Right atrium auricular region (tissue), 2 donors: ENCODE measurements around the gene SPDEF. TPM values are rescaled to one million over a fixed set of nuclear protein-coding genes. Genes with fewer than 3 reads are reported as not detected.

Experiments used
- DNase-seq: peaks from one replicate; pipeline ENCODE4 v3.0.0-alpha.2; 2019; ENCODE audit warnings: low spot score
- H3K27ac ChIP-seq, 2 donors: fragments of 200-600 bp; sonication (generic); 1 replicate in 1 of 2; 2 replicates in 1 of 2; pipeline ENCODE4 v1.5.1; 2016 to 2019
- H3K27me3 ChIP-seq, 2 donors: fragments of 200-600 bp; sonication (generic); one replicate each; pipeline versions ENCODE4 v1.5.1 to v1.6.0; 2017 to 2019
- H3K36me3 ChIP-seq: fragments of 200-600 bp; sonication (generic); one replicate; pipeline ENCODE4 v1.5.1; 2016
- H3K4me1 ChIP-seq, 2 donors: fragments of 200-600 bp; sonication (generic); one replicate each; pipeline versions ENCODE4 v1.5.1 to v1.6.0; 2017 to 2019
- H3K4me3 ChIP-seq, 2 donors: fragments of 200-600 bp; sonication (generic); 1 replicate in 1 of 2; 2 replicates in 1 of 2; pipeline ENCODE4 v1.5.1; 2017 to 2019; ENCODE audit warnings: mild to moderate bottlenecking in 1 of 2, moderate library complexity in 1 of 2
- H3K9me3 ChIP-seq, 2 donors: fragments of 200-600 bp; sonication (generic); one replicate each; pipeline ENCODE4 v1.5.1; 2019
- CTCF ChIP-seq, 2 donors: fragments of 200-600 bp; sonication (generic); IDR thresholded peaks; one replicate each; pipeline ENCODE4 v1.5.1; 2019; ENCODE audit warnings: antibody characterized with exemption in 2 of 2
- total RNA-seq, 2 donors: library from RNA; depleted of rRNA; stranded (reverse); fragments of >200 nt; gene quantifications; one replicate each; pipeline ENCODE4 v1.1.0, GENCODE V29; 2016

The SPDEF gene
- total RNA-seq, 2 donors from 2014 or later, result 0.22 to 0.31 TPM

- no peak for TF ChIP-seq CTCF (IDR thresholded peaks at IDR 0.05)
- Histone ChIP-seq H3K4me1 (peaks cover 0 to 7% of the 10 kb centered on the region in 2 donors), H3K4me3 (no peak overlapping the region), H3K27me3 (no peaks in the 10 kb centered on the region), H3K9me3 (peaks cover 0 to 8% of the 10 kb centered on the region in 2 donors), H3K27ac (no peak overlapping the region), H3K36me3 (no peaks in the 10 kb centered on the region)
- no peak for DNase-seq
Observed at GRCh38 chr6:34514112-34514511, 42.0 kb downstream of the SPDEF start.

- H3K4me1 ChIP-seq, result peaks cover 0 to 7% of the 10 kb centered on the region in 2 donors
- no peaks in the 10 kb centered on the region for H3K36me3 ChIP-seq
- no peak for TF ChIP-seq CTCF (IDR thresholded peaks at IDR 0.05)
- H3K4me3 ChIP-seq, result no peak overlapping the region
- no peaks in the 10 kb centered on the region for H3K27me3 ChIP-seq
- DNase-seq, result no peak
- H3K9me3 ChIP-seq, result peaks cover 0 to 10% of the 10 kb centered on the region in 2 donors
- H3K27ac ChIP-seq, result no peak overlapping the region
Observed at GRCh38 chr6:34513646-34514045, 42.5 kb downstream of the SPDEF start.

GRCh38 chr6:34512738-34513115 is 43.4 kb downstream of the SPDEF start:
- Histone ChIP-seq H3K27ac (no peak overlapping the region), H3K27me3 (no peaks in the 10 kb centered on the region), H3K4me1 (peaks cover 0 to 7% of the 10 kb centered on the region in 2 donors), H3K9me3 (peaks cover 0 to 10% of the 10 kb centered on the region in 2 donors), H3K4me3 (no peak overlapping the region), H3K36me3 (no peaks in the 10 kb centered on the region)
- no peak for TF ChIP-seq CTCF (IDR thresholded peaks at IDR 0.05)
- DNase-seq, result no peak

- no peak overlapping the region for H3K27ac ChIP-seq
- H3K27me3 ChIP-seq, result no peaks in the 10 kb centered on the region
- peaks cover 0 to 10% of the 10 kb centered on the region in 2 donors for H3K9me3 ChIP-seq
- H3K4me3 ChIP-seq, result no peak overlapping the region
- H3K36me3 ChIP-seq, result no peaks in the 10 kb centered on the region
- H3K4me1 ChIP-seq, result peaks cover 0 to 7% of the 10 kb centered on the region in 2 donors
- no peak for DNase-seq
- no peak for TF ChIP-seq CTCF (IDR thresholded peaks at IDR 0.05)
Observed at GRCh38 chr6:34511915-34512737, 44.0 kb downstream of the SPDEF start.

GRCh38 chr6:34511214-34511914 is 44.8 kb downstream of the SPDEF start:
- no peak overlapping the region for H3K4me3 ChIP-seq
- peaks cover 0 to 10% of the 10 kb centered on the region in 2 donors for H3K9me3 ChIP-seq
- H3K27ac ChIP-seq, result no peak overlapping the region
- H3K36me3 ChIP-seq, result no peaks in the 10 kb centered on the region
- H3K27me3 ChIP-seq, result no peaks in the 10 kb centered on the region
- no peak for DNase-seq
- TF ChIP-seq CTCF (IDR thresholded peaks at IDR 0.05), result no peak
- peaks cover 0 to 7% of the 10 kb centered on the region in 2 donors for H3K4me1 ChIP-seq
